ENCODE data around the gene DAPK2. TPM values are rescaled to one million over a fixed set of nuclear protein-coding genes. Genes with fewer than 3 reads are reported as not detected.
"Not testable (repeated sequence)": the region's sequence is repeated elsewhere in the genome, so short reads cannot be mapped to it uniquely, and the experiment has no call there.

DAPK2 gene
- total RNA-seq, 1 donor from 2014 or later = 0.82 TPM

GRCh38 chr15:64059104-64059503 lies 12.8 kb upstream of the DAPK2 start:
- not testable (repeated sequence) for FAIRE-seq; DNase-seq (ENCODE audit: low spot score in 2 of 2)

GRCh38 chr15:64058279-64058678 lies 12.0 kb upstream of the DAPK2 start:
- DNase-seq (ENCODE audit: low spot score in 2 of 2) = no peak
- no peak for FAIRE-seq

GRCh38 chr15:64053674-64054073 lies 7.4 kb upstream of the DAPK2 start:
- not testable (repeated sequence) for FAIRE-seq; DNase-seq (ENCODE audit: low spot score in 2 of 2)

GRCh38 chr15:64052925-64053491 lies 6.7 kb upstream of the DAPK2 start:
- FAIRE-seq = no peak
- no peak for DNase-seq (ENCODE audit: low spot score in 2 of 2)

GRCh38 chr15:64051407-64052259 lies 5.3 kb upstream of the DAPK2 start:
- FAIRE-seq (no peak), DNase-seq (ENCODE audit: low spot score in 2 of 2) (no peak)

GRCh38 chr15:64051093-64051402 lies 4.8 kb upstream of the DAPK2 start:
- DNase-seq (ENCODE audit: low spot score in 2 of 2) = no peak
- no peak for FAIRE-seq

- DNase-seq (ENCODE audit: low spot score in 2 of 2) = no peak
- no peak for FAIRE-seq
Measured at GRCh38 chr15:64050281-64051092, 4.2 kb upstream of the DAPK2 start.

- DNase-seq (ENCODE audit: low spot score in 2 of 2) (no peak), FAIRE-seq (no peak)
Measured at GRCh38 chr15:64048781-64049460, 2.6 kb upstream of the DAPK2 start.

GRCh38 chr15:64045774-64046420 lies 388 bp downstream of the DAPK2 start:
- DNase-seq (ENCODE audit: low spot score in 2 of 2) = peak in 1 of 2 donors; percentile 65
- no peak for FAIRE-seq

- DNase-seq (ENCODE audit: low spot score in 2 of 2) (no peak), FAIRE-seq (no peak)
Measured at GRCh38 chr15:64045101-64045435, 1.2 kb downstream of the DAPK2 start.

GRCh38 chr15:64044300-64045100 lies 1.8 kb downstream of the DAPK2 start:
- DNase-seq (ENCODE audit: low spot score in 2 of 2) (no peak), FAIRE-seq (no peak)

- FAIRE-seq = no peak
- no peak for DNase-seq (ENCODE audit: low spot score in 2 of 2)
Measured at GRCh38 chr15:64038878-64039610, 7.2 kb downstream of the DAPK2 start.

GRCh38 chr15:64037966-64038365 lies 8.3 kb downstream of the DAPK2 start:
- FAIRE-seq (no peak), DNase-seq (ENCODE audit: low spot score in 2 of 2) (no peak)

GRCh38 chr15:64037116-64037515 lies 9.2 kb downstream of the DAPK2 start:
- FAIRE-seq (no peak), DNase-seq (ENCODE audit: low spot score in 2 of 2) (no peak)

- DNase-seq (ENCODE audit: low spot score in 2 of 2) = no peak
Measured at GRCh38 chr15:64035525-64035924, 10.8 kb downstream of the DAPK2 start.

GRCh38 chr15:64034519-64034918 lies 11.8 kb downstream of the DAPK2 start:
- DNase-seq (ENCODE audit: low spot score in 2 of 2) = no peak
- no peak for FAIRE-seq

More at GRCh38 chr15:64035525-64035924, 10.8 kb downstream of the DAPK2 start:
- FAIRE-seq = no peak

GRCh38 chr15:64032329-64032728 lies 14.0 kb downstream of the DAPK2 start:
- DNase-seq (ENCODE audit: low spot score in 2 of 2) (no peak), FAIRE-seq (no peak)

- DNase-seq (ENCODE audit: low spot score in 2 of 2) (no peak), FAIRE-seq (no peak)
Measured at GRCh38 chr15:64030123-64030522, 16.2 kb downstream of the DAPK2 start.

- no peak for DNase-seq (ENCODE audit: low spot score in 2 of 2)
- no peak for FAIRE-seq
Measured at GRCh38 chr15:64029633-64030032, 16.7 kb downstream of the DAPK2 start.
